Activated T-helper 17 cell treated with anti-CD3 and anti-CD28 coated beads, Interleukin-2, amount 50 U/mL, for 72 hours (primary cell): ENCODE results near the gene IER3IP1. TPM values are rescaled to one million over a fixed set of nuclear protein-coding genes. Genes with fewer than 3 reads are reported as not detected.

Source experiments
- total RNA-seq, 2 donors: library from RNA; stranded (reverse); gene quantifications; one replicate each; pipeline ENCODE4 v1.2.3, GENCODE V29; 2022

IER3IP1 gene
- total RNA-seq, 2 donors from 2014 or later = 7.5 to 11.2 TPM

Other genes starting within 250 kb of the IER3IP1 start
- gene ELOA2, start 140.7 kb downstream of the IER3IP1 start, total RNA-seq = not detected
- gene HDHD2, start 25.9 kb downstream of the IER3IP1 start, total RNA-seq = 10 to 100 TPM; 24.5 to 33.5 TPM
- not detected for gene SKOR2, start 75.3 kb upstream of the IER3IP1 start, total RNA-seq